Prostate gland (tissue), 1 donor: ENCODE results near the gene CCDC63.

Experiments used
- POLR2A ChIP-seq: fragments of 450-650 bp; IDR thresholded peaks from one replicate; pipeline ENCODE4 v1.6.1; 2016; ENCODE audit warnings: antibody characterized with exemption, mild to moderate bottlenecking
- POLR2AphosphoS5 ChIP-seq: sonication (generic); formaldehyde crosslinking; IDR thresholded peaks from one replicate; pipeline ENCODE4 v1.6.1; 2017; ENCODE audit warnings: antibody characterized with exemption

- TF ChIP-seq POLR2A (no peak), POLR2AphosphoS5 (no peak)
Measured at GRCh38 chr12:110811972-110812371, 34.8 kb upstream of the CCDC63 start.
